HepG2 (cell line): ENCODE results near the gene ME3. TPM values are rescaled to one million over a fixed set of nuclear protein-coding genes. Genes with fewer than 3 reads are reported as not detected.

Experiments used
- AGO2 ChIP-seq: fragments of 200-400 bp; formaldehyde crosslinking; optimal IDR thresholded peaks from 2 replicates; pipeline ENCODE3; 2017; ENCODE audit warnings: mild to moderate bottlenecking, low read depth, low read length, moderate library complexity
- CHD4 ChIP-seq: fragments of 200-600 bp; sonication (generic); IDR thresholded peaks from 2 replicates; pipeline ENCODE4 v1.7.0; 2017; ENCODE audit warnings: mild to moderate bottlenecking, low read length, borderline replicate concordance
- DMTF1 ChIP-seq: sonication (generic); formaldehyde crosslinking; IDR thresholded peaks from 2 replicates; pipeline ENCODE4 v1.4.0; 2020; ENCODE audit warnings: mild to moderate bottlenecking, missing genetic modification reagents
- DRAP1 ChIP-seq: IDR thresholded peaks from 2 replicates; pipeline ENCODE4 v1.6.1; 2016; ENCODE audit warnings: missing genetic modification reagents, missing compliant biosample characterization
- FOSL2 ChIP-seq: sonication (generic); formaldehyde crosslinking; IDR thresholded peaks from 2 replicates; pipeline ENCODE4 v1.4.0; 2020; ENCODE audit warnings: missing genetic modification reagents
- HHEX ChIP-seq: IDR thresholded peaks from 2 replicates; pipeline ENCODE4 v1.6.1; 2016; ENCODE audit warnings: control low read depth
- ISL2 ChIP-seq: sonication (generic); formaldehyde crosslinking; IDR thresholded peaks from 2 replicates; pipeline ENCODE4 v1.5.0; 2020; ENCODE audit warnings: missing genetic modification reagents
- MEIS1 ChIP-seq: sonication (generic); formaldehyde crosslinking; IDR thresholded peaks from 2 replicates; pipeline ENCODE4 v1.9.0; 2021; ENCODE audit warnings: mild to moderate bottlenecking, missing genetic modification reagents, moderate library complexity, borderline replicate concordance
- MLLT10 ChIP-seq: sonication (generic); formaldehyde crosslinking; IDR thresholded peaks from 2 replicates; pipeline ENCODE4 v1.4.0; 2020; ENCODE audit warnings: missing genetic modification reagents
- NCOA1 ChIP-seq: sonication (generic); formaldehyde crosslinking; IDR thresholded peaks from 2 replicates; pipeline ENCODE4 v1.9.0; 2021; ENCODE audit warnings: missing genetic modification reagents
- NCOA5 ChIP-seq: sonication (generic); formaldehyde crosslinking; IDR thresholded peaks from 2 replicates; pipeline ENCODE4 v1.4.0; 2020; ENCODE audit warnings: missing genetic modification reagents
- NFIC ChIP-seq: IDR thresholded peaks from 2 replicates; pipeline ENCODE4 v1.6.1; 2012; ENCODE audit warnings: mild to moderate bottlenecking, low read length, inconsistent platforms
- PRPF4 ChIP-seq: fragments of 200-400 bp; formaldehyde crosslinking; IDR thresholded peaks from 2 replicates; pipeline ENCODE4 v1.6.1; 2016; ENCODE audit warnings: low read length, low read depth; ENCODE audit not compliant: poor library complexity, severe bottlenecking
- REL ChIP-seq: sonication (generic); formaldehyde crosslinking; conservative IDR thresholded peaks from 2 replicates; pipeline ENCODE4 v1.8.0; 2022; ENCODE audit warnings: mild to moderate bottlenecking, missing genetic modification reagents, moderate library complexity
- RXRB ChIP-seq: IDR thresholded peaks from 2 replicates; pipeline ENCODE4 v1.6.1; 2016; ENCODE audit warnings: borderline replicate concordance, missing genetic modification reagents, missing compliant biosample characterization
- TBX3 ChIP-seq: fragments of 450-650 bp; IDR thresholded peaks from 2 replicates; pipeline ENCODE4 v1.6.1; 2017; ENCODE audit warnings: antibody characterized with exemption, mild to moderate bottlenecking, inconsistent platforms, borderline replicate concordance
- ZBTB38 ChIP-seq: sonication (generic); formaldehyde crosslinking; IDR thresholded peaks from 2 replicates; pipeline ENCODE4 v1.5.1; 2020; ENCODE audit warnings: mild to moderate bottlenecking, missing genetic modification reagents
- ZNF121 ChIP-seq: sonication (generic); formaldehyde crosslinking; IDR thresholded peaks from 2 replicates; pipeline ENCODE4 v1.5.0; 2020; ENCODE audit warnings: mild to moderate bottlenecking, missing genetic modification reagents
- ZNF142 ChIP-seq: sonication (generic); formaldehyde crosslinking; IDR thresholded peaks from 2 replicates; pipeline ENCODE4 v1.4.0; 2020; ENCODE audit warnings: missing genetic modification reagents
- ZNF207 ChIP-seq: fragments of 450-650 bp; IDR thresholded peaks from 2 replicates; pipeline ENCODE4 v1.6.1; 2016; ENCODE audit warnings: antibody characterized with exemption, borderline replicate concordance
- ZNF282 ChIP-seq: fragments of 450-650 bp; IDR thresholded peaks from 2 replicates; pipeline ENCODE4 v1.6.1; 2018; ENCODE audit not compliant: partially characterized antibody
- ZNF713 ChIP-seq: sonication (generic); formaldehyde crosslinking; IDR thresholded peaks from 2 replicates; pipeline ENCODE4 v1.4.0; 2020; ENCODE audit warnings: mild to moderate bottlenecking, missing genetic modification reagents
- ZSCAN31 ChIP-seq: sonication (generic); formaldehyde crosslinking; IDR thresholded peaks from 2 replicates; pipeline ENCODE4 v1.5.0; 2020; ENCODE audit warnings: low read depth, mild to moderate bottlenecking, missing genetic modification reagents
- polyA plus RNA-seq, 8 experiments: library from polyadenylated mRNA; depleted of rRNA in 3 of 8; stranded (reverse) in 7 of 8; unstranded in 1 of 8; fragments of >200 nt; fragmentation: Illumina TruSeq in 4 of 8; extraction: Trizol in 4 of 8; gene quantifications; 2 replicates each; pipeline versions ENCODE4 v1.2.1 to v1.2.3, GENCODE V29; 2011 to 2016; ENCODE audit warnings: low read depth in 4 of 8, missing spikeins in 1 of 8, mixed read lengths in 1 of 8; ENCODE audit not compliant: insufficient read depth in 1 of 8
- total RNA-seq, 5 experiments: library from RNA; depleted of rRNA; stranded (reverse); fragments of >200 nt; fragmentation: Illumina TruSeq; extraction: Trizol; gene quantifications; 2 replicates each; pipeline ENCODE4 v1.2.3, GENCODE V29; 2016; ENCODE audit warnings: low read depth in 1 of 5

The ME3 gene
- total and polyA plus RNA-seq, 2 of the 13 experiments (the other 11 are each of a cell fraction or from before 2014, with no cell fraction given) = not detected

GRCh38 chr11:86456075-86456939, 216.1 kb downstream of the ME3 start (continued):
- TF ChIP-seq TBX3 = no peak
- TF ChIP-seq NCOA1 = 0 out of 2 replicates have a peak, but pooled peaks have one; percentile 37
- TF ChIP-seq ZNF713 (CRISPR knock-in tag) = no peak
- peak; percentile 31; the same call in 1 of the 2 replicates for TF ChIP-seq FOSL2 (CRISPR knock-in tag)
- TF ChIP-seq NCOA5 (CRISPR knock-in tag) = no peak
- TF ChIP-seq MEIS1 = no peak
- TF ChIP-seq MLLT10 (CRISPR knock-in tag) = no peak
- no peak for TF ChIP-seq REL (CRISPR knock-in tag)
- TF ChIP-seq DMTF1 (CRISPR knock-in tag) = no peak
- no peak for TF ChIP-seq ZNF282
- no peak for TF ChIP-seq HHEX (CRISPR knock-in tag)
- 0 out of 2 replicates have a peak, but pooled peaks have one; percentile 15 for TF ChIP-seq ZNF121 (CRISPR knock-in tag)
- TF ChIP-seq DRAP1 (CRISPR knock-in tag) = no peak
- no peak for TF ChIP-seq ZBTB38
- TF ChIP-seq RXRB (CRISPR knock-in tag) = peak; percentile 53; the same call in 1 of the 2 replicates
- TF ChIP-seq ZNF207 = no peak
- peak; percentile 65 for TF ChIP-seq ZSCAN31 (CRISPR knock-in tag)
- no peak for TF ChIP-seq ZNF142 (CRISPR knock-in tag)
- no peak for TF ChIP-seq AGO2
- no peak for TF ChIP-seq NFIC
- no peak for TF ChIP-seq CHD4
- TF ChIP-seq ISL2 = no peak
- no peak for TF ChIP-seq PRPF4
